GM12872 (cell line): ENCODE measurements around the gene RAPGEF4.
A peak's percentile ranks its signal among the peaks of the same experiment; 100 is the strongest.

ENCODE experiments used
- TF ChIP-seq, protein P1 (sequence below): IDR thresholded peaks from 3 replicates; pipeline ENCODE4 v1.5.1; 2011; ENCODE audit warnings: low read depth, mild to moderate bottlenecking, low read length, moderate library complexity; ENCODE audit not compliant: insufficient read depth

Gene RAPGEF4

DNA sequence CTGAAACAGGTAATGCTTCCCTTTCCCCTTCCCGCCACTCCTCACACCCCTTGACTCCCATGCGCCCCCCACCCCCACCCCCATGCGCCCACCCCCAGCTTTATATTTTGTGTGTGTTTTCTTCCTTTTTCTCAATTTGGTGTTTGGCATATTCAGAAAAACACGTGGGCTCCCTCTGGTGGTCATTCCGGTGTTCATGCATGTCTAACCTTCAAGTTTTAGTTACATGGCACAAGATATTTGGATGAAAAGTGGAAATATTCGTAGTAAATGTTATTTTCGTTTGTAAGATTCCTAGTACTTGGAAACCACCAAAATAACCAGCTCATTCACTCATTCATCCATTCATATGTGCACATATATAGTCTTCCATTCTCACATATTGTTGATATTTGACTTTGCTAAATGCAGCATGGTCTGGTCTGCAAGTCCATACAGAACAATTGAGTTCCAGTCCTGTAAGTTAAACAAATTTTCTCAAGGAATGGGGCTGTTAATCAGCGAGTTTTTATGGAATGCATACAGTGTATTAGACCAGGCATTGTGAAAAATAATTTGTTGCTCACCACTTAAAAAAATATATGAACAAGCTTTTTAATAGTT lies 196.4 kb downstream of the RAPGEF4 start:
- TF ChIP-seq, protein P1, sequence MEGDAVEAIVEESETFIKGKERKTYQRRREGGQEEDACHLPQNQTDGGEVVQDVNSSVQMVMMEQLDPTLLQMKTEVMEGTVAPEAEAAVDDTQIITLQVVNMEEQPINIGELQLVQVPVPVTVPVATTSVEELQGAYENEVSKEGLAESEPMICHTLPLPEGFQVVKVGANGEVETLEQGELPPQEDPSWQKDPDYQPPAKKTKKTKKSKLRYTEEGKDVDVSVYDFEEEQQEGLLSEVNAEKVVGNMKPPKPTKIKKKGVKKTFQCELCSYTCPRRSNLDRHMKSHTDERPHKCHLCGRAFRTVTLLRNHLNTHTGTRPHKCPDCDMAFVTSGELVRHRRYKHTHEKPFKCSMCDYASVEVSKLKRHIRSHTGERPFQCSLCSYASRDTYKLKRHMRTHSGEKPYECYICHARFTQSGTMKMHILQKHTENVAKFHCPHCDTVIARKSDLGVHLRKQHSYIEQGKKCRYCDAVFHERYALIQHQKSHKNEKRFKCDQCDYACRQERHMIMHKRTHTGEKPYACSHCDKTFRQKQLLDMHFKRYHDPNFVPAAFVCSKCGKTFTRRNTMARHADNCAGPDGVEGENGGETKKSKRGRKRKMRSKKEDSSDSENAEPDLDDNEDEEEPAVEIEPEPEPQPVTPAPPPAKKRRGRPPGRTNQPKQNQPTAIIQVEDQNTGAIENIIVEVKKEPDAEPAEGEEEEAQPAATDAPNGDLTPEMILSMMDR, result peak; percentile 66

GRCh38 chr2:172937884-172938712 lies 202.5 kb downstream of the RAPGEF4 start:
- TF ChIP-seq, protein P1, result no peak

GRCh38 chr2:172938713-172939375 lies 203.2 kb downstream of the RAPGEF4 start:
- TF ChIP-seq, protein P1, result no peak

DNA sequence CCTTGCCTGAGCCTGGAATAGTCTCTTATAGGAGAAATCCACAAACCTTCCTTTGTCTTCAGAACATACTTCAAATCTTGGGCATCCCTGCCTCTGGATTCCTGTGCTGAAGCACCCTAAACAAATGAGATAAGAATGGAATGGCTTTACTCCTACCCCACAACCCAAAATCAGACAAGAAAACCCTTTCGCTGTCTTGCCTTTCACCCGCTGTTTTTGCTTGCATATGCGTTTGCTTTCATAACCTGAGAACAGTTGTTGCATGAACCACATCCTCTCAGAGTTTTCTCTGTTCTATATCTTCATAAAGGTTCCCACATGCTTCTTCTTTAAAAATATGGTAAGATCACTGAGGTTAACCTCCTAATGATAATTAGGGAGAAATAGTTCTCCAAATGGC lies 207.9 kb downstream of the RAPGEF4 start:
- TF ChIP-seq, protein P1, result no peak

GRCh38 chr2:172944022-172944793 lies 208.6 kb downstream of the RAPGEF4 start:
- TF ChIP-seq, protein P1, result no peak

GRCh38 chr2:172944794-172945509 lies 209.3 kb downstream of the RAPGEF4 start:
- TF ChIP-seq, protein P1, result no peak
